Type B pancreatic cell (in vitro differentiated cells): ENCODE data around the gene GLIS1. TPM values are rescaled to one million over a fixed set of nuclear protein-coding genes. Genes with fewer than 3 reads are reported as not detected.

Experiments
- DNase-seq: peaks from one replicate; pipeline ENCODE4 v3.0.0; 2021; ENCODE audit warnings: mixed read lengths; ENCODE audit not compliant: unreplicated experiment; ENCODE audit errors: extremely low spot score
- H3K27ac Mint-ChIP-seq: 2 replicates; pipeline ENCODE4 v1.8.0; 2021; ENCODE audit warnings: mild to moderate bottlenecking, mixed read lengths
- H3K27me3 Mint-ChIP-seq: 2 replicates; pipeline ENCODE4 v1.8.0; 2021; ENCODE audit warnings: mixed read lengths
- H3K36me3 Mint-ChIP-seq: 2 replicates; pipeline ENCODE4 v1.8.0; 2021; ENCODE audit warnings: mixed read lengths
- H3K4me1 Mint-ChIP-seq: one replicate; pipeline ENCODE4 v1.8.0; 2021; ENCODE audit warnings: mixed read lengths; ENCODE audit not compliant: unreplicated experiment
- H3K4me3 Mint-ChIP-seq: 2 replicates; pipeline ENCODE4 v1.8.0; 2021; ENCODE audit warnings: mild to moderate bottlenecking, mixed read lengths
- H3K9me3 Mint-ChIP-seq: 2 replicates; pipeline ENCODE4 v1.8.0; 2021; ENCODE audit warnings: mixed read lengths
- CTCF ChIP-seq: fragments of 200-600 bp; sonication (generic); conservative IDR thresholded peaks from 2 replicates; pipeline ENCODE4 v1.5.0; 2021; ENCODE audit warnings: antibody characterized with exemption, mild to moderate bottlenecking
- total RNA-seq: library from RNA; stranded (reverse); gene quantifications from 2 replicates; pipeline ENCODE4 v1.2.1, GENCODE V29; 2021; ENCODE audit warnings: low replicate concordance

Gene GLIS1
- total RNA-seq, 1 donor from 2014 or later, result 2.1 TPM

GRCh38 chr1:53626616-53627015 lies 112.3 kb downstream of the GLIS1 start:
- TF ChIP-seq CTCF, result no peak
- H3K4me1 Mint-ChIP-seq, result peaks cover 14% of the 10 kb centered on the region
- no peaks in the 10 kb centered on the region for H3K9me3 Mint-ChIP-seq
- H3K36me3 Mint-ChIP-seq, result no peaks in the 10 kb centered on the region
- peaks cover 16% of the 10 kb centered on the region for H3K27me3 Mint-ChIP-seq
- no peak overlapping the region for H3K4me3 Mint-ChIP-seq
- peak overlapping the region; percentile 58 for H3K27ac Mint-ChIP-seq
- peak; percentile 58 for DNase-seq

- H3K36me3 Mint-ChIP-seq, result no peaks in the 10 kb centered on the region
- no peak for TF ChIP-seq CTCF
- peak; percentile 52 for DNase-seq
- no peaks in the 10 kb centered on the region for H3K9me3 Mint-ChIP-seq
- H3K27ac Mint-ChIP-seq, result no peak overlapping the region
- H3K4me1 Mint-ChIP-seq, result peaks cover 14% of the 10 kb centered on the region
- H3K4me3 Mint-ChIP-seq, result no peak overlapping the region
- H3K27me3 Mint-ChIP-seq, result peaks cover 16% of the 10 kb centered on the region
Observed at GRCh38 chr1:53625766-53626520, 113.0 kb downstream of the GLIS1 start.

GRCh38 chr1:53625049-53625448 lies 113.9 kb downstream of the GLIS1 start:
- Mint-ChIP-seq H3K9me3 (no peaks in the 10 kb centered on the region), H3K4me3 (no peak overlapping the region), H3K27ac (no peak overlapping the region), H3K27me3 (peaks cover 16% of the 10 kb centered on the region), H3K4me1 (peaks cover 19% of the 10 kb centered on the region), H3K36me3 (no peaks in the 10 kb centered on the region)
- no peak for DNase-seq
- TF ChIP-seq CTCF, result no peak

- H3K9me3 Mint-ChIP-seq, result no peaks in the 10 kb centered on the region
- peaks cover 9% of the 10 kb centered on the region for H3K27me3 Mint-ChIP-seq
- no peaks in the 10 kb centered on the region for H3K36me3 Mint-ChIP-seq
- peak; percentile 40 for DNase-seq
- H3K4me1 Mint-ChIP-seq, result peaks cover 20% of the 10 kb centered on the region
- H3K4me3 Mint-ChIP-seq, result no peak overlapping the region
- no peak for TF ChIP-seq CTCF
- H3K27ac Mint-ChIP-seq, result no peak overlapping the region
Observed at GRCh38 chr1:53622531-53622930, 116.4 kb downstream of the GLIS1 start.

- Mint-ChIP-seq H3K4me1 (peaks cover 7% of the 10 kb centered on the region), H3K27ac (no peak overlapping the region), H3K27me3 (peaks cover 3% of the 10 kb centered on the region), H3K4me3 (no peak overlapping the region), H3K36me3 (no peaks in the 10 kb centered on the region), H3K9me3 (no peaks in the 10 kb centered on the region)
- DNase-seq, result peak; percentile 32
- TF ChIP-seq CTCF, result no peak
Observed at GRCh38 chr1:53621144-53621543, 117.8 kb downstream of the GLIS1 start.
